Measurements from ENCODE around the gene CARMIL1. TPM values are rescaled to one million over a fixed set of nuclear protein-coding genes. Genes with fewer than 3 reads are reported as not detected.

The CARMIL1 gene
- total and polyA plus RNA-seq, 5 donors from 2014 or later, result 0.36 to 3.0 (median 0.49) TPM

DNA sequence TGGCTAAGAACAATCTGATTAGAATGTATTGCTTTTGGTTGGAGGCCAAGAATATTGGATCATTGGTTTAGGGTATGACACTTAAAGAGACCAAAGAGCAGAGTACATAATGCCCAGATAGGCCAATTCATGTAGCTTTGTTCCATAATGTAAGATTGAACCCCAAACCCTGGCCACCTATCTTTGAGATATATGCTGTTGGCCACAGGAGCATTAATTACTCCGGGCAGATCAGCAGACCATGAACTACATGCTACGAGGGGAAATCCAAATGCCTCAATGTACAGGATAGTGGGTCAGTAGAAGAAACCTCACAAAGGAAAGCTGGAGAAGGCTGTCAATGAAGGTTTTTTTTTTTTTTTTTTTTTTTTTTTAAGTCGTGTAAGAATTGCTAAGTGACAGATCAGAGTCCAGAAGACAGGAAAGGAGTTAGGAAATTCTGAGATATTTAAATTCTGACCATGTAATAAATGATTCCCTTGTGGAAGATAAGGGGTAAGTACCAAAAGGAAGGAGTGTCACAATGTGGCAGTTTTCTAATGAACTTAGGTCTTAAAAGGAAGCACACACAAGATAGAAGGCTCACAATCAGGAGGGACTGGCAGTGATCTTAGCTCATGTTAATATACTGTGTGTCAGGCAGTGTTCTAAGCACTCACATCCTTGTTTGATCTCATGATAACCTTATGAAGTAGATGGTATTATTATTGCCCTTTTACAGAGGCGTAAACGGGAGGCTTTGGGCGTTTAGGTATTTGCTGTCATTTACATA, 61.4 kb downstream of the CARMIL1 start:
- H3K4me3 Mint-ChIP-seq, result no peak overlapping the region
- no peaks in the 10 kb centered on the region for H3K36me3 ChIP-seq (ENCODE audit: control insufficient read depth, insufficient read depth, low read length)
- H3K36me3 Mint-ChIP-seq, result no peaks in the 10 kb centered on the region
- no peak overlapping the region for H3K27ac ChIP-seq (ENCODE audit: insufficient read depth, low read length, poor library complexity, severe bottlenecking)
- no peak for DNase-seq
- peak overlapping the region in 1 of 3 donors; percentile 29 for H3K27ac Mint-ChIP-seq
- no peak overlapping the region for H3K4me3 ChIP-seq (ENCODE audit: low read depth, low read length)
- no peaks in the 10 kb centered on the region for H3K27me3 ChIP-seq (ENCODE audit: control insufficient read depth, insufficient read depth, low read length)
- no peaks in the 10 kb centered on the region for H3K4me1 ChIP-seq (ENCODE audit: control insufficient read depth, insufficient read depth, low read length, poor library complexity, severe bottlenecking)
- ATAC-seq (ENCODE audit: low read depth in 2 of 2), result no peak
- H3K4me1 Mint-ChIP-seq, result peaks cover 0 to 10% (median 0%) of the 10 kb centered on the region in 4 donors
- peaks cover 0 to 2% (median 0%) of the 10 kb centered on the region in 7 donors for H3K9me3 Mint-ChIP-seq
- H3K9me3 ChIP-seq (ENCODE audit: control insufficient read depth in 2 of 2, low read length in 2 of 2), result no peaks in the 10 kb centered on the region
- no peaks in the 10 kb centered on the region for H3K27me3 Mint-ChIP-seq

- H3K27ac ChIP-seq (ENCODE audit: insufficient read depth, low read length, poor library complexity, severe bottlenecking), result no peak overlapping the region
- H3K36me3 Mint-ChIP-seq, result no peaks in the 10 kb centered on the region
- no peaks in the 10 kb centered on the region for H3K27me3 ChIP-seq (ENCODE audit: control insufficient read depth, insufficient read depth, low read length)
- no peaks in the 10 kb centered on the region for H3K36me3 ChIP-seq (ENCODE audit: control insufficient read depth, insufficient read depth, low read length)
- H3K27me3 Mint-ChIP-seq, result no peaks in the 10 kb centered on the region
- no peaks in the 10 kb centered on the region for H3K9me3 Mint-ChIP-seq
- no peak for ATAC-seq (ENCODE audit: low read depth in 2 of 2)
- peaks cover 0 to 10% (median 0%) of the 10 kb centered on the region in 4 donors for H3K4me1 Mint-ChIP-seq
- H3K27ac Mint-ChIP-seq, result peak overlapping the region in 1 of 3 donors; percentile 29
- H3K4me3 Mint-ChIP-seq, result no peak overlapping the region
- no peaks in the 10 kb centered on the region for H3K9me3 ChIP-seq (ENCODE audit: control insufficient read depth in 2 of 2, low read length in 2 of 2)
- DNase-seq, result no peak
- no peaks in the 10 kb centered on the region for H3K4me1 ChIP-seq (ENCODE audit: control insufficient read depth, insufficient read depth, low read length, poor library complexity, severe bottlenecking)
- H3K4me3 ChIP-seq (ENCODE audit: low read depth, low read length), result no peak overlapping the region
These were observed 62.0 kb downstream of the CARMIL1 start for GRCh38 chr6:25341203-25341552.

DNA sequence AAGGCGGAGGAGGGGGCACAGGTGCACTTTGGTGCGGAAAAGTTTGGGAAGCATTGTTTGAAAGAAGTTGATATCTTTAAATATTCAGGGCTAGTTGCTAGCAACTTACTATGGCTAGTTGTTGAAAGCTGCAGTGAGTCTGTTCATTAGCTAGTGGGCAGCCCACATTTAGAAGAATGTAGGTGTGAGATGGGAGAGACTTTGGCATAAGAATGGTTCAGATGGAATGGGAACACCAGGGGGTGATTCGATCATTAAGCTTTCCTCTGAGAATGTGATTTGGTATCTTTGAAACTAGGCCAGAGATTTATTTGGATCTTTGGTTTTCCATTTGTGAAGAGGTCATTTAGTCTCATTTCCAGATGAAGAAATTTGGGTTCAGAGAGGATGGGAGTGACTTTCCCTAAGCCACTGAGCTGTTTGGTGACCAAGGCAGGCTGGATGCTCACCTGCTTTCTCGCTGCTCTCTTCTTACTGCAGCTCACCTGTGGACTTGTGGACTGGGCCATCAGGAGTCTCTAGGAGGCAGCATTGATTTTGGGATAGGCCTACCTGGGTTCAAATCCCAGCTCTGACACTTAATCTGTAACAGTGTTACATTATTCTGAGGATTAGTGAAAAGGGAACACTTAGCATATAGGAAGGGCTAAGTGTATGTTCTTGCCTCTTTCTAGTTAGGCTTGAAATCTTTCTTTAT, 62.9 kb downstream of the CARMIL1 start:
- no peak overlapping the region for H3K4me3 Mint-ChIP-seq
- Histone ChIP-seq H3K4me1 (ENCODE audit: control insufficient read depth, insufficient read depth, low read length, poor library complexity, severe bottlenecking) (no peaks in the 10 kb centered on the region), H3K9me3 (ENCODE audit: control insufficient read depth in 2 of 2, low read length in 2 of 2) (no peaks in the 10 kb centered on the region), H3K27me3 (ENCODE audit: control insufficient read depth, insufficient read depth, low read length) (no peaks in the 10 kb centered on the region), H3K4me3 (ENCODE audit: low read depth, low read length) (no peak overlapping the region), H3K36me3 (ENCODE audit: control insufficient read depth, insufficient read depth, low read length) (no peaks in the 10 kb centered on the region), H3K27ac (ENCODE audit: insufficient read depth, low read length, poor library complexity, severe bottlenecking) (no peak overlapping the region)
- no peaks in the 10 kb centered on the region for H3K27me3 Mint-ChIP-seq
- H3K9me3 Mint-ChIP-seq, result no peaks in the 10 kb centered on the region
- peaks cover 0 to 10% (median 0%) of the 10 kb centered on the region in 4 donors for H3K4me1 Mint-ChIP-seq
- no peaks in the 10 kb centered on the region for H3K36me3 Mint-ChIP-seq
- DNase-seq (no peak), ATAC-seq (ENCODE audit: low read depth in 2 of 2) (no peak)
- peak overlapping the region in 1 of 3 donors; percentile 44 for H3K27ac Mint-ChIP-seq

- H3K4me3 Mint-ChIP-seq, result no peak overlapping the region
- H3K4me3 ChIP-seq (ENCODE audit: low read depth, low read length), result no peak overlapping the region
- no peaks in the 10 kb centered on the region for H3K9me3 Mint-ChIP-seq
- H3K27ac ChIP-seq (ENCODE audit: insufficient read depth, low read length, poor library complexity, severe bottlenecking), result no peak overlapping the region
- peaks cover 0 to 5% (median 0%) of the 10 kb centered on the region in 4 donors for H3K4me1 Mint-ChIP-seq
- no peaks in the 10 kb centered on the region for H3K27me3 ChIP-seq (ENCODE audit: control insufficient read depth, insufficient read depth, low read length)
- H3K27ac Mint-ChIP-seq, result peak overlapping the region in 1 of 3 donors; percentile 6
- H3K27me3 Mint-ChIP-seq, result no peaks in the 10 kb centered on the region
- no peaks in the 10 kb centered on the region for H3K36me3 ChIP-seq (ENCODE audit: control insufficient read depth, insufficient read depth, low read length)
- no peaks in the 10 kb centered on the region for H3K36me3 Mint-ChIP-seq
- H3K9me3 ChIP-seq (ENCODE audit: control insufficient read depth in 2 of 2, low read length in 2 of 2), result no peaks in the 10 kb centered on the region
- no peak for DNase-seq
- H3K4me1 ChIP-seq (ENCODE audit: control insufficient read depth, insufficient read depth, low read length, poor library complexity, severe bottlenecking), result no peaks in the 10 kb centered on the region
- no peak for ATAC-seq (ENCODE audit: low read depth in 2 of 2)
These were observed 63.6 kb downstream of the CARMIL1 start for GRCh38 chr6:25342802-25343201.

DNA sequence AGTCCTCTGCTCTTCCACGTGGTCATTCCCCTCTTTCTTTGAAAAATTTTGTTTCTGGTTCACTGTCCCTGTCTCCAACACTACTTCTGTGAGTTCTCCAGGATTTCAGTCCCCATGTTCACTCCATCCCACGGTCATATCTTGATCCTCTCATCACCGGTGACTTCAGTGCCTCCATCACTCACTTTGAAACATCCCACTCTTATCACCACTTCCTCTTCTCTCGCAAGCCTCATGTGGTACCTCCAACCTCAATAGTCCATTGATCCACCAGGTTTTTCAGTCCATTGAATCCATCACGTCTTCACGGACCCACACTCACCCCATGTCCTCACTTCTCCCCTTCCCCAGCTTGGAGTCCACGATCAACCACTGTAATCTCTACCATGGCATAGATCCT, 64.8 kb downstream of the CARMIL1 start:
- H3K9me3 ChIP-seq (ENCODE audit: control insufficient read depth in 2 of 2, low read length in 2 of 2), result no peaks in the 10 kb centered on the region
- DNase-seq (no peak), ATAC-seq (ENCODE audit: low read depth in 2 of 2) (no peak)
- Mint-ChIP-seq H3K27me3 (no peaks in the 10 kb centered on the region), H3K27ac (no peak overlapping the region), H3K36me3 (no peaks in the 10 kb centered on the region), H3K4me3 (no peak overlapping the region), H3K4me1 (peaks cover 0 to 6% (median 0%) of the 10 kb centered on the region in 4 donors), H3K9me3 (no peaks in the 10 kb centered on the region)
- no peaks in the 10 kb centered on the region for H3K36me3 ChIP-seq (ENCODE audit: control insufficient read depth, insufficient read depth, low read length)
- H3K4me3 ChIP-seq (ENCODE audit: low read depth, low read length), result no peak overlapping the region
- H3K27me3 ChIP-seq (ENCODE audit: control insufficient read depth, insufficient read depth, low read length), result no peaks in the 10 kb centered on the region
- no peak overlapping the region for H3K27ac ChIP-seq (ENCODE audit: insufficient read depth, low read length, poor library complexity, severe bottlenecking)
- no peaks in the 10 kb centered on the region for H3K4me1 ChIP-seq (ENCODE audit: control insufficient read depth, insufficient read depth, low read length, poor library complexity, severe bottlenecking)

DNA sequence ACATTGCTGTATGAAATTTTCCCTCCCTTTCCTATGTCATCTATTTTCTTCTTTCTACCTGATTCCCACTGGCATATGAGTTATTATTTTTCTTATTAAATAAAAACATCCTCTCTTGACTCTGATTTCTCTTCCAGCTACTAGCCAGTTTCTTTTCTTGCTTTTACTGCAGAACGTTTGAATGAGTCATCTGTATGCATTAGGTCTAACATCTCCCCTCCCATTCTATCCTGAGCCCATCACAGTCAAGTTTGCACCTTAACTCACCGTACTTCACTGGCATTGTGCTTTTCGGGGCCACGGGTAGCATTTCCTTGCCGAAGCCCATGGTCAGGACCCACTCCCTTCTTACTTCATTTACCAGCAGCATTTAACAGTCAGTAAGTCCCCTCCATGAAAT, 65.7 kb downstream of the CARMIL1 start:
- Mint-ChIP-seq H3K27ac (no peak overlapping the region), H3K4me3 (no peak overlapping the region), H3K27me3 (no peaks in the 10 kb centered on the region), H3K9me3 (no peaks in the 10 kb centered on the region), H3K36me3 (no peaks in the 10 kb centered on the region), H3K4me1 (peaks cover 0 to 8% (median 0%) of the 10 kb centered on the region in 4 donors)
- no peaks in the 10 kb centered on the region for H3K4me1 ChIP-seq (ENCODE audit: control insufficient read depth, insufficient read depth, low read length, poor library complexity, severe bottlenecking)
- H3K4me3 ChIP-seq (ENCODE audit: low read depth, low read length), result no peak overlapping the region
- H3K27ac ChIP-seq (ENCODE audit: insufficient read depth, low read length, poor library complexity, severe bottlenecking), result no peak overlapping the region
- H3K27me3 ChIP-seq (ENCODE audit: control insufficient read depth, insufficient read depth, low read length), result no peaks in the 10 kb centered on the region
- DNase-seq (no peak), ATAC-seq (ENCODE audit: low read depth in 2 of 2) (no peak)
- no peaks in the 10 kb centered on the region for H3K36me3 ChIP-seq (ENCODE audit: control insufficient read depth, insufficient read depth, low read length)
- H3K9me3 ChIP-seq (ENCODE audit: control insufficient read depth in 2 of 2, low read length in 2 of 2), result no peaks in the 10 kb centered on the region

- ATAC-seq (ENCODE audit: low read depth in 2 of 2), result no peak
- H3K9me3 Mint-ChIP-seq, result no peaks in the 10 kb centered on the region
- no peak overlapping the region for H3K27ac Mint-ChIP-seq
- H3K27me3 Mint-ChIP-seq, result peaks cover 4% of the 10 kb centered on the region
- no peak for DNase-seq
- H3K4me3 Mint-ChIP-seq, result no peak overlapping the region
- no peaks in the 10 kb centered on the region for H3K36me3 Mint-ChIP-seq
- no peaks in the 10 kb centered on the region for H3K4me1 ChIP-seq (ENCODE audit: control insufficient read depth, insufficient read depth, low read length, poor library complexity, severe bottlenecking)
- no peak overlapping the region for H3K27ac ChIP-seq (ENCODE audit: insufficient read depth, low read length, poor library complexity, severe bottlenecking)
- no peaks in the 10 kb centered on the region for H3K36me3 ChIP-seq (ENCODE audit: control insufficient read depth, insufficient read depth, low read length)
- H3K4me3 ChIP-seq (ENCODE audit: low read depth, low read length), result no peak overlapping the region
- H3K27me3 ChIP-seq (ENCODE audit: control insufficient read depth, insufficient read depth, low read length), result no peaks in the 10 kb centered on the region
- peaks cover 0 to 6% (median 0%) of the 10 kb centered on the region in 4 donors for H3K4me1 Mint-ChIP-seq
- H3K9me3 ChIP-seq (ENCODE audit: control insufficient read depth in 2 of 2, low read length in 2 of 2), result no peaks in the 10 kb centered on the region
These were observed 66.9 kb downstream of the CARMIL1 start for GRCh38 chr6:25346064-25346463.
